ENCODE measurements around the gene PPEF1.

The PPEF1 gene

GRCh38 chrX:18701621-18702361 is 5.7 kb upstream of the PPEF1 start:
- no peak overlapping the region for H3K4me3 ChIP-seq (ENCODE audit: low read length)
- DNase-seq (ENCODE audit: low read depth): peak; percentile 29
- TF ChIP-seq CTCF (IDR thresholded peaks at IDR 0.05; ENCODE audit: insufficient read depth, low read depth, low read length, missing control alignments): no peak

- peak; percentile 41 for DNase-seq (ENCODE audit: low read depth)
- no peak for TF ChIP-seq CTCF (IDR thresholded peaks at IDR 0.05; ENCODE audit: insufficient read depth, low read depth, low read length, missing control alignments)
- H3K4me3 ChIP-seq (ENCODE audit: low read length): no peak overlapping the region
Measured at GRCh38 chrX:18702362-18703195, 4.9 kb upstream of the PPEF1 start.

- H3K4me3 ChIP-seq (ENCODE audit: low read length): no peak overlapping the region
- TF ChIP-seq CTCF (IDR thresholded peaks at IDR 0.05; ENCODE audit: insufficient read depth, low read depth, low read length, missing control alignments): no peak
- no peak for DNase-seq (ENCODE audit: low read depth)
Measured at GRCh38 chrX:18709833-18710232, 2.4 kb downstream of the PPEF1 start.

GRCh38 chrX:18714910-18715309 is 7.5 kb downstream of the PPEF1 start:
- no peak for TF ChIP-seq CTCF (IDR thresholded peaks at IDR 0.05; ENCODE audit: insufficient read depth, low read depth, low read length, missing control alignments)
- peak; percentile 28 for DNase-seq (ENCODE audit: low read depth)
- no peak overlapping the region for H3K4me3 ChIP-seq (ENCODE audit: low read length)

GRCh38 chrX:18719852-18720251 is 12.4 kb downstream of the PPEF1 start:
- TF ChIP-seq CTCF (IDR thresholded peaks at IDR 0.05; ENCODE audit: insufficient read depth, low read depth, low read length, missing control alignments): no peak
- DNase-seq (ENCODE audit: low read depth): no peak

GRCh38 chrX:18721683-18722499 is 14.4 kb downstream of the PPEF1 start:
- H3K4me3 ChIP-seq (ENCODE audit: low read length): no peak overlapping the region
- DNase-seq (ENCODE audit: low read depth): no peak
- no peak for TF ChIP-seq CTCF (IDR thresholded peaks at IDR 0.05; ENCODE audit: insufficient read depth, low read depth, low read length, missing control alignments)

More at GRCh38 chrX:18719852-18720251, 12.4 kb downstream of the PPEF1 start:
- H3K4me3 ChIP-seq (ENCODE audit: low read length): no peak overlapping the region
